Measurements from ENCODE around the gene ACACB. TPM values are rescaled to one million over a fixed set of nuclear protein-coding genes. Genes with fewer than 3 reads are reported as not detected.

The ACACB gene
- total RNA-seq, 4 donors from 2014 or later = 5.9 to 48.4 (median 27.3) TPM

DNA sequence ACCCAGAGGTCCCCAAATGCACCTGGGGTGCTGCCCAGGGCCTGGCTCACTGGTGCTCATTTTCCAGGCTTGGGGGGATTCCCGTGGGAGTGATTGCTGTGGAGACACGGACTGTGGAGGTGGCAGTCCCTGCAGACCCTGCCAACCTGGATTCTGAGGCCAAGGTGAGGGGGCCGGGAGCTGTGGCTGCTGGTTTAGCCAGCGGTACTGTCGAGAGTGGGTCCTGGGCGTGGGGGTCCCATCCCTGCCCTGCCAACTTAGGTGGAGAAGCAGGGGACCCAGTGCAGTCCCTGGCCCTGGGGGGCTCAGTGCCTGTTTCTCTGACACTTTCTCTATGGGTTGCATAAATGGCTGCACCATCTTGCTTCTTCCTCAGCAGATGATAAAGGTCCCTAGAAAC is 141.8 kb downstream of the ACACB start:
- Histone ChIP-seq H3K36me3 (peaks cover 0 to 97% (median 12%) of the 10 kb centered on the region in 3 donors), H3K27me3 (no peaks in the 10 kb centered on the region), H3K27ac (no peak overlapping the region), H3K9me3 (peaks cover 0 to 7% (median 7%) of the 10 kb centered on the region in 3 donors), H3K4me1 (no peaks in the 10 kb centered on the region), H3K4me3 (no peak overlapping the region)
- WGBS, 2 donors = 73% methylated on average over 3 of the region's 6 CpGs; no CpG with 5 or more reads in 1 of the 2 donors
- intact Hi-C loops (cut with DNase I) = no loop called here
- DNase-seq = no peak
- TF ChIP-seq, protein P1, sequence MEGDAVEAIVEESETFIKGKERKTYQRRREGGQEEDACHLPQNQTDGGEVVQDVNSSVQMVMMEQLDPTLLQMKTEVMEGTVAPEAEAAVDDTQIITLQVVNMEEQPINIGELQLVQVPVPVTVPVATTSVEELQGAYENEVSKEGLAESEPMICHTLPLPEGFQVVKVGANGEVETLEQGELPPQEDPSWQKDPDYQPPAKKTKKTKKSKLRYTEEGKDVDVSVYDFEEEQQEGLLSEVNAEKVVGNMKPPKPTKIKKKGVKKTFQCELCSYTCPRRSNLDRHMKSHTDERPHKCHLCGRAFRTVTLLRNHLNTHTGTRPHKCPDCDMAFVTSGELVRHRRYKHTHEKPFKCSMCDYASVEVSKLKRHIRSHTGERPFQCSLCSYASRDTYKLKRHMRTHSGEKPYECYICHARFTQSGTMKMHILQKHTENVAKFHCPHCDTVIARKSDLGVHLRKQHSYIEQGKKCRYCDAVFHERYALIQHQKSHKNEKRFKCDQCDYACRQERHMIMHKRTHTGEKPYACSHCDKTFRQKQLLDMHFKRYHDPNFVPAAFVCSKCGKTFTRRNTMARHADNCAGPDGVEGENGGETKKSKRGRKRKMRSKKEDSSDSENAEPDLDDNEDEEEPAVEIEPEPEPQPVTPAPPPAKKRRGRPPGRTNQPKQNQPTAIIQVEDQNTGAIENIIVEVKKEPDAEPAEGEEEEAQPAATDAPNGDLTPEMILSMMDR (IDR thresholded peaks at IDR 0.05) = no peak
- TF ChIP-seq POLR2A (IDR thresholded peaks at IDR 0.05) = no peak

DNA sequence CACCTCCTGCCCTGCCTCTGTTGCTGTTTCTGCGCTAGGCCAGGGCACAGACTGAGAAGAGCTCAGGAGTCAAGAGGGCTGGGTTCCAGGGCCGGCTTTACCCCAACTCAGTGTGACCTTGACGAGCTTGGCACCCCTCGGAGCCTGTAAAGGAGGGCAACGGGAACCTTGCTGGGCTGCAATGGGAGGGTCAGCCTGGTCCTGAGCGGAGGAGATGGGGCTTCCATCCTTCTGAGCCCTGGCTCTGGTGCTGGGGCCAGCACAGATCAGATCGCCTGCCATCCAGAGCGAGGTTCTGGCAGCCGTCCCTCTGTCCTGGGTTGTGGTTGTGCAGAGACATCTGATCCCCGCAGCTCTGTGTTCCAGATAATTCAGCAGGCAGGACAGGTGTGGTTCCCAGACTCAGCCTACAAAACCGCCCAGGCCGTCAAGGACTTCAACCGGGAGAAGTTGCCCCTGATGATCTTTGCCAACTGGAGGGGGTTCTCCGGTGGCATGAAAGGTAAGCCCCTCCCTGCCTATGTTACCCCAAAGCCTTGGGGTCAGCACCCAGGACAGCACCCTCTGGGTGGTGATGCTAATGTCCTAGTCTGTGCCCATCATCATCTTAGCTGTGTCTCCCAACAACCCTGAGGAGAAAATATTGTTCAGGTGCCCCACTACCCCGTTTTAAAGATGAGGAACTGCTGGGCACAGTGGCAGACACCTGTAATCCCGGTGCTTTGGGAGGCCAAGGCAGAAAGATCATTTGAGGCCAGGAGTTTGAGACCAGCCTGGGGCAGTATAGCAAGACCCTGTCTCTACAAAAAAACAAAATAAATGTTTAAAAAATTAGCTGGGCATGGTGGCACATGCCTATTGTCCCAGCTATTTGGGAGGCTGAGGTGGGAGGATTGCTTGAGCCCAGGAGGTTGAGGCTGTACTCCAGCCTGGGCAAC is 142.5 kb downstream of the ACACB start:
- peaks cover 0 to 8% (median 3%) of the 10 kb centered on the region in 3 donors for H3K9me3 ChIP-seq
- WGBS, 2 donors = 81 to 93% methylated on average over 3 to 5 of the region's 16 CpGs
- no peaks in the 10 kb centered on the region for H3K4me1 ChIP-seq
- peaks cover 0 to 97% (median 9%) of the 10 kb centered on the region in 3 donors for H3K36me3 ChIP-seq
- no peak overlapping the region for H3K27ac ChIP-seq
- DNase-seq = no peak
- TF ChIP-seq POLR2A (IDR thresholded peaks at IDR 0.05) = no peak
- TF ChIP-seq, protein P1 (IDR thresholded peaks at IDR 0.05) = no peak
- H3K4me3 ChIP-seq = no peak overlapping the region
- intact Hi-C loops (cut with DNase I) = no loop called here
- H3K27me3 ChIP-seq = no peaks in the 10 kb centered on the region

DNA sequence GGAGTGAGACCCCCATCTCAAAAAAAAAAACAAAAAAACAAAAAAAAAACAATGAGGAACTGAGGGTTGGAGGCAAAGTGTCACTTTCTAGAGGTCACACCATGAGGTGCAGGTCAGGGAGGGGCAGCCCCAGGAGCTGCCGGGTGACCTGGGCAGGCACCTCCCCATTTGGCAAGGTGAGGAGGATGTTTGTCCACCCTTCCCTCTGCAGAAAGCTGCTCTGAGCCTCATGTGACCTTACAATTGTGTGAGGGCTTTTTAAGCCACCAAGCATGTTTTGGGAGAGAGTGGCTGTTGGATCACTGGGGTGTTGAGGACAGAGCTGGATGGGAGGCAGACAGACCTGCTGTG is 143.1 kb downstream of the ACACB start:
- peaks cover 0 to 97% (median 8%) of the 10 kb centered on the region in 3 donors for H3K36me3 ChIP-seq
- WGBS, 2 donors = 47 to 65% methylated on average over 1 of the region's 1 CpG

DNA sequence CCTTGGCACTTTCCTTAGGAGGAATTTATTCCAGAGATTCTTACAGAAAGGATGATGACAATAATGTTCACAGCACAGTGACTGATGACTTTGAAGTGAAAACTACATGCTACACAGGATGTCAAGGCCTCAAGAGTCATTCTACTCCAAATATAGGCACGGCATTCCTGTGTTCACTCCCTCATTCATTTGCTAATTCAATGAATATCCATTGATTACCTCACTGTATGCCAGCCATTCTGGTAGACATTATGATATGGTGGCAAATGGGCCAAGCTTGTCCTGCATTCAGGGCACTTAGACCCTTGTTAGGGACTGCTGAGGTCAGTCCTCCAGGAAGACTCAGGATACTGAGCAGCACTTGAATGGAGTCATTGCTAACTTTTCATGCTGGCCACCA is 144.7 kb downstream of the ACACB start:
- intact Hi-C loops (cut with DNase I) = no loop called here
- Histone ChIP-seq H3K9me3 (peaks cover 0 to 4% (median 0%) of the 10 kb centered on the region in 3 donors), H3K27me3 (no peaks in the 10 kb centered on the region), H3K4me1 (no peaks in the 10 kb centered on the region), H3K36me3 (peaks cover 0 to 97% (median 22%) of the 10 kb centered on the region in 3 donors), H3K27ac (no peak overlapping the region), H3K4me3 (no peak overlapping the region)
- no peak for DNase-seq
- 88 to 94% methylated on average over 1 of the region's 1 CpG for WGBS, 2 donors
- TF ChIP-seq, protein P1 (IDR thresholded peaks at IDR 0.05) = no peak
- TF ChIP-seq POLR2A (IDR thresholded peaks at IDR 0.05) = no peak

More for the DNA sequence above, 143.1 kb downstream of the ACACB start:
- H3K4me1 ChIP-seq = no peaks in the 10 kb centered on the region
- intact Hi-C loops (cut with DNase I) = no loop called here
- TF ChIP-seq POLR2A (IDR thresholded peaks at IDR 0.05) = no peak
- TF ChIP-seq, protein P1 (IDR thresholded peaks at IDR 0.05) = no peak
- H3K9me3 ChIP-seq = peaks cover 0 to 4% (median 0%) of the 10 kb centered on the region in 3 donors
- H3K4me3 ChIP-seq = no peak overlapping the region
- no peak for DNase-seq
- no peaks in the 10 kb centered on the region for H3K27me3 ChIP-seq
- no peak overlapping the region for H3K27ac ChIP-seq

DNA sequence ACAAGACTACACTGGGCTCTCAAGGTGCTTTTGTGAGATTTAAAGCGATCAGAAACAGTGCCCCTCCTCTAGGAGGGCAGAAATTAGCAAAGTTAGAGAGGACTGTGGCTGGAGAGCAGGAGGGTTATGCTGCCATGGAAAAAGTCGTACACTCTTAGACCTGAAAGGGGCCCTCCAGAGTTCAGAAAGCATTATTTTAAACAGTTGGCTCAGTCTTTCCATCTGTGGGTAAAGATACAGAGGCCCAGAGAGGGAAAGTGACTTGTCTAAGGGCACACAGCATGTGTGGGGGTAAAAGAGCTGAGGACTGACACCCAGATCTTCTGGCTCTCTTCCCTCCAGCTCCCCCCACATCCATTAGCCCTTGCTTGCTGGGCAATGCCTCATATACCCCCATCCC is 145.6 kb downstream of the ACACB start:
- H3K27me3 ChIP-seq = no peaks in the 10 kb centered on the region
- intact Hi-C loops (cut with DNase I) = no loop called here
- H3K27ac ChIP-seq = no peak overlapping the region
- 88 to 91% methylated on average over 2 of the region's 2 CpGs for WGBS, 2 donors
- H3K4me3 ChIP-seq = no peak overlapping the region
- no peak for DNase-seq
- TF ChIP-seq, protein P1 (IDR thresholded peaks at IDR 0.05) = no peak
- no peak for TF ChIP-seq POLR2A (IDR thresholded peaks at IDR 0.05)
- no peaks in the 10 kb centered on the region for H3K4me1 ChIP-seq
- H3K9me3 ChIP-seq = peaks cover 0 to 4% (median 0%) of the 10 kb centered on the region in 3 donors
- peaks cover 0 to 97% (median 25%) of the 10 kb centered on the region in 3 donors for H3K36me3 ChIP-seq

Measured in esophagus squamous epithelium (tissue), 5 donors.